Tongue (tissue), 2 donors: ENCODE results near the gene FRS3. TPM values are rescaled to one million over a fixed set of nuclear protein-coding genes. Genes with fewer than 3 reads are reported as not detected.
A peak's percentile ranks its signal among the peaks of the same experiment; 100 is the strongest.

Experiments used
- DNase-seq: peaks from one replicate; pipeline ENCODE4 v3.0.0-alpha.2; 2015
- total RNA-seq: library from RNA; depleted of rRNA; stranded (reverse); fragments of >200 nt; gene quantifications from one replicate; pipeline ENCODE4 v1.2.3, GENCODE V29; 2014

The FRS3 gene
- total RNA-seq, 1 donor from 2014 or later = 2.4 TPM

DNA sequence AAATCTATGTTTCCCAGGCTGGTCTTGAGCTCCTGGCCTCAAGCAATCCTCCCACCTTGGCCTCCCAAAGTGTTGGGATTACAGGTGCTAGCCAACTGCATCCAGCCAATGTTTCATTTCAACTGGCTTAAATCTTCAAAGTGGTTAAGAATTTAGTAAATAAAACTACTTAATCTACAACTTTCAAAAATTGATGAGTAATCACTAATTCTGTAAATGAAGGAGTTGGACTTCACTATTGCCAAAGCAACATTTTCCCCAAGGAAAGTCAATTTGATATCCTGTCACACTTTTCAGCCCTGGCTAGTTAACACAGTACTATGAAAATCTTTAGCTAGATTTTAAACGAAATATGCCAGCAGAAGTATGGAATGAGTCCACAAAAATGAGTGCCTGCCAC lies 11.6 kb upstream of the FRS3 start:
- no peak for DNase-seq

GRCh38 chr6:41790045-41790444 lies 10.3 kb upstream of the FRS3 start:
- DNase-seq = no peak

- no peak for DNase-seq
These were observed 9.7 kb upstream of the FRS3 start for GRCh38 chr6:41789390-41789724.

DNA sequence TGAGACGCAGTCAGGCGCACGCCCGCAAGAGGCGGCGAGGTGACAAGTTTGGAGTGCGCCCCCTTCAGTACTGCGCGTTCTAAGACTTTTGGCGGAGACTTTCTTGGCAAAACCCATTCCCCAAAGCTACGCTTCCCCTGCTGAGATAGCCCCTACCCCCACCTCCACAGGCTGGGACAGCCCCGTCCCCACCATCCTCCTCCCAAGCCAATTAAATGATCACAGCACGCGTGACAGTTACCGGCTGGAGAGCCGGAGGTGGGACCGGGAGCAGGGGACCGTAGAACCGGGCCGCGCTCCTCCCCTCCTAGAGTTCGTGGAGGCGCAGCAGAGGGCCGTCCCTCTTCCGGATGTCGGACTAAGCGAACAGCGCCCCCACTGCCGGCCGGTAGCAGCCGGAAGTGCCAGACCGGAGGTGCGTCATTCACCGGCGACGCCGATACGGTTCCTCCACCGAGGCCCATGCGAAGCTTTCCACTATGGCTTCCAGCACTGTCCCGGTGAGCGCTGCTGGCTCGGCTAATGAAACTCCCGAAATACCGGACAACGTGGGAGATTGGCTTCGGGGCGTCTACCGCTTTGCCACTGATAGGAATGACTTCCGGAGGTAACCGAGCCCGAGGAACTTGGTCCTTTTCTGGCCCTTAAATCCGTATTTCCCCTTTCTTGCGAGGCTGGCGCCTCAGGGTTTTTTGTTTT lies 7.7 kb upstream of the FRS3 start, which contains the start of gene TOMM6:
TOMM6 (plus strand) TSS at position 476 of the 699 bp plus-strand sequence; CDS start at position 480, 4 bp downstream.
- DNase-seq = peak; percentile 98

GRCh38 chr6:41786451-41787218 lies 6.9 kb upstream of the FRS3 start:
- peak; percentile 93 for DNase-seq

- DNase-seq = peak; percentile 71
These were observed 6.2 kb upstream of the FRS3 start for GRCh38 chr6:41785689-41786450.

GRCh38 chr6:41785254-41785653 lies 5.6 kb upstream of the FRS3 start:
- DNase-seq = no peak

DNA sequence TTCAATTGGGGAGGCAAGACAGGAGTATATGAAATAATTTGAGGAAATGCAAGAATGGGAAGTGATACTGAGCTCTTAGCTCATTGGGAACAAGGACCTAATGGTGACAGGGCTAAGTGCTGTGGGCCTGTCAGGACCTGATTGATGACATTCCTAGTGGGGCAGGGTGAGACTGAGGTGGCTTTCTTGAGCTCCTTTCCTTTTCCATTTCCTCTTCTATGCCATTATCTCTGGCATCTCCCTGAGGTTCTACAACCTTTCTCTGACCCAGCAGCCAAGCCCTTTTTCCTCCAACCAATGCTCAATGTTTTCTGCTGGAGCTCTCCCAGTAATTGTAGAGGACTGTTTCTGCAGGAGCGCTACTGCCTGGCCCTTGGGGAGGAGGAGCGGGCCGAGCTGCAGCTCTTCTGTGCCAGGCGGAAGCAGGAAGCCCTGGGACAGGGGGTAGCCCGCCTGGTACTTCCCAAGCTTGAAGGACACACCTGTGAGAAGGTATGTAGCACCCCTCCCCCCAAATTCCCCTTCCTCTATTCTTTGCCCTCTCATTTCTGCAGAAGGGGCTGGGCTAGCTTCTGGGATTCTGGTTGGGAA lies 5.0 kb upstream of the FRS3 start:
- DNase-seq = no peak

- no peak for DNase-seq
These were observed 3.5 kb upstream of the FRS3 start for GRCh38 chr6:41783106-41783780.

GRCh38 chr6:41781366-41781730 lies 1.6 kb upstream of the FRS3 start:
- DNase-seq = no peak

DNA sequence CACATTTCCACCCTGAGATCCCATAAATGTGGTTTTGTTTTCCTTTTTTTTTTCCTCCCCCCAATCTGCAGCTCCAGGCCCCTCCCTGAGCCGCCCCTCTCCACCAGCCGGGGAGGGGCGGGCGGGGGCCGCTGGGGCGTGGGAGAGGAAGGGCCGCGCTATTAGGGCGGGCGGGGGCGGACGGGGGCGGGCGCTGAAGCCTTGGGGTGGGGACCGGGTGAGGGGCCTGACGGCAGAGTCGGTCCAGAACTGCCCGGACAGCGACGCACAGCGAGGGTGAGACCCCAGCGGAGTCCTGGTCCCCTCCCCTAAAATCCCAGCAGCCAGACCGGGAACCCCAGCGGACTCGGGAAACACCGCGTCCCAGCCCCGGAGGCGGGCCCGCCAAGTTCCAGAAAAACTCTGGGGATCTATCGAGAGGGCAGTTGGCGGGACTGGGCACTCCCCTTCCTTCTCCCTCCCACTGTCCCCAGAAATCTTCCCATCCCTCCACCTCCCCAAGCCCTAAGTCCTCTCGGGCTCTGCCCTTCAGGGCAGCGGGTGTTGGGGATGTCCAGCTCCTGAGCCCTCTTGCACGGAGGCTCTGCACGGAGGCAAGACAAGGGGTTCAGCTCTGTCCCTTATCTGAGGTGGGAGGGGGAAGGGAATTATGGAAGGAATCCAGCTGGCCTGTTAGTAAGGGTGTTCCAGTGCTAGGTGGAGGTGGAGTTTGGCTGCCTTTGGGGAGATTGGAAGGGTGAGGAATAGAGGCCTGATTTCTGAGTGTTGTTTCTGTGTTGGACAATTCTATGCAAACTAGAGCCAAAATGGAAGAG lies 1.1 kb upstream of the FRS3 start, which contains the start of gene PRICKLE4:
PRICKLE4 (plus strand) TSS at position 232 of the 815 bp plus-strand sequence. CDS start 2,692 bp downstream, outside the sequence.
- peak; percentile 53 for DNase-seq

DNA sequence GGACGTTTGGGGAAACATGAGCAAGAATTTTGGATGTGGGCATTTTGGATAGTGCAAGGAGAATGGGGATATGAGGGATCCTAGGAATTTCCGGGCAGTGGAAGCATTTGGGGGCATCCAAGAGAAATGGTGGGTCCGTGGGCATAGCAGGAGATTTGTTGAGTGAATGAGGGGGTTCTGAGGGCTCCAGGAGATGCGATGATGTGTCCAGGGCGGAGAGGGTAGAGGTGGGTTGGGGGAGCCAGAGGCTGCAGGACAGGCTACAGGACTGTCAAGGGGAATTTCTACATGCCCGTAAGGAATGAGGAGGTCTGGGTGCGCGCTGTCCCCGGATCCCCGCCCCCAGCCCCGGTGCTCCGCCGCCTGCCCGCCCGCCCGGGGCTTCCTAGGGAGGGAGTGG lies 364 bp downstream of the FRS3 start:
- DNase-seq = no peak

GRCh38 chr6:41778895-41779294 lies 805 bp downstream of the FRS3 start:
- DNase-seq = no peak

- no peak for DNase-seq
These were observed 2.0 kb downstream of the FRS3 start for GRCh38 chr6:41777551-41778285.

GRCh38 chr6:41775293-41775882 lies 4.3 kb downstream of the FRS3 start:
- DNase-seq = no peak

DNA sequence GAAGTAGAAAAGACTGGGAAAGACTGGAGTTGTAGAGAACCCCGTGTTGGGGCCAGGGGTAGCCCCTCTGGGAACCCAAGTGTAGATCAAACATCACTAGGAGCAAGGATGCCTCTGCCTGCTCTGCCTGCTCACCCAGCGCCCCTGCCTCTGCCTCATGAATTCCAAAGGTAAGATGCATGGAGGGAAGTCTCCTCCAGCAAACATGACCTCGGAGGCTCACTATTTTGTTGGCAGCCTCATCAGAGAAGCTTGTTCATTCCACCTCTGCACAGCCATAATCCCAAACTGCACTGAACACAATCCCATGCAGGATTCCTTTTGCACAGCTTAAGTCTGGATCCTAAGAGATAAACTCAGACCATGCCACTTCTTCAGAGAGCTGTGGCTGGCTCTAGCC lies 4.9 kb downstream of the FRS3 start:
- no peak for DNase-seq

DNA sequence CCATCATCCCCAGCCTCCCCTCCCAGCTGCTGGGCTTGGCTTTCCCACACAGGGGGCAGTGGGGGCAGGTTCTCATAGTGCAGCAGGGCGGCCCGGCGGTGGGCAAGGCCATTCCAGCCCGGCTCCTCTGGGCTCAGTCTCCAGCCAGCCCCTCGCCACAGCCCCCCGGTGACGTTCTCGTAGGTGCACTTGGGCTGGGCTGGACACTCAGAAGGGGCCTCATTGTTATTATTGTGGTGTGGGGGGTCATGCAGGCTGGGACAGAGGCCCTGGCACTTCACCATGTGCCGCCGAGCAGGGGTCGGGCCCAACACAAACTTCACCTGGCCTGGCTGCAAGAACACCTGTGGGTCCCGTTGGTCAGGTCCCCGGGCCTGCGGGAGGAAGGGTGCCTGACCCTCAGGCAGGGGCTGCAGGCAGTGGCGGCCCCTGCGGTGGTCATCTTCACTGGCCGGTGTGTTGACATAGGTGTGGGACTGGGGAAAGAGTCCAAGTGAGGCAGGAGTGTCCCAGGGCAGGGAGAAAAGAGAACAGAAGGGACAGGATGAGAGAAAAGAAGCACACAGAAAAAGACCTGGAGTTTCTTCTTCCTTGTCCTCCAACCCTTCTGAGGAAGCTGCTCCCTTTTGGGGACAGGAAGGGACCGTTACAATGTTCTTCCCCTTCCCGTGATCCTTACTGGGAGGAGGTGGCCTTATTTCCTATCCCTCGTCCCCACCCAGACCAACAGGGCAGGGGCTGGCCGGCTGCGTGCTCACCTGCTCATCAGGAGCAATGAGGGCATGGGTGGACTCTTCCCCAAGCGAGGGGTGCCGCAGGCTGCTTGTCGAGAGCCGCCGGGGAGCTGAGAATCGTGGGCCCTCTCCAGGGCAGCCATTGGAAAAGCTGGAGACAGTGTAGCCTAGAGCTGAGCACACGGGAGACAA lies 8.4 kb downstream of the FRS3 start:
- no peak for DNase-seq

DNA sequence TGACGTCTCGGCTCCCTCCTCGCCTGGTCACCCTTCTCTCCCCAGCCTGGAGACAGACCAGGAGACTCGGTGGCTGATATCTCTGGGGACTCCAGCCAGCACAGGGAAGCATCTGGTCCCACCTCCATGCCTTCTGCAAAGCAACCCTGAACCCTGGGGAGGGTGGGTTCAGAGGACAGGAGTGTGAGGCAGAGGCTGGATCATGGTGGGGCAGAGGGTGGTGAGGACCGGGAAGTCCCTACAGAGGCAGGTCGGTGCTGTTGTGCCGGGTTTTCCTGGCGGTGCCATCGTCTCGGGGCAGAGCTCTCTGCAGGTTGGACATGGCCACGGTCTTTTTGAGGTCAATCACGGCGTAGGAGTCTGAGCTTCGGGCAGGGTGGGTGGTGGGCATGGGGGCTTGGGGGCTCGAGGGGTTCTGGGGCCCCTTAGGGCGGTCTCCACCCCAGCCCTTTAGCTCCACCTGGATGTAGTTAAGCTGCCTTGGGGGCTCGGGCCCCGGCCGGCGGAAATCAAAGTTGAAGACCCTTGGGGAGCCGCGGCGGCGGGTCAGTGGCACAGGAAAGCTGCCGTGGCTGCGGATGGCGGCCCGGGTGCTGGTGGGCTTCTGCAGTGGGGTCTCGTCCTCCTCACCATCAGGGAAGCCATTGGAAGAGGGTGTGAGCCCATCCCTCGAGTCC lies 9.2 kb downstream of the FRS3 start:
- DNase-seq = no peak
